ENCODE results near the gene ZKSCAN1. TPM values are rescaled to one million over a fixed set of nuclear protein-coding genes. Genes with fewer than 3 reads are reported as not detected.

Gene ZKSCAN1
- total and polyA plus RNA-seq, 3 donors from 2014 or later: 30.7 to 71.3 (median 65.3) TPM

GRCh38 chr7:99994819-99995218 lies 20.6 kb upstream of the ZKSCAN1 start:
- Histone ChIP-seq H3K36me3 (ENCODE audit: low read depth, missing control alignments) (no peaks in the 10 kb centered on the region), H3K4me3 (no peak overlapping the region), H3K27ac (no peak overlapping the region), H3K27me3 (no peaks in the 10 kb centered on the region), H3K9me3 (no peaks in the 10 kb centered on the region), H3K4me1 (peaks cover 27% of the 10 kb centered on the region)
- intact Hi-C loops (cut with DNase I; ENCODE audit: low total_unique reads): loop anchor here (10.0 kb wide), 1 partner anchor 90 kb away; the partner anchor contains the start of genes COPS6 and ZNF3
- TF ChIP-seq CTCF (IDR thresholded peaks at IDR 0.05): no peak
- no peak for TF ChIP-seq POLR2A (IDR thresholded peaks at IDR 0.05)
- WGBS, 2 donors: 80 to 86% methylated on average over 8 of the region's 8 CpGs
- no peak for DNase-seq

GRCh38 chr7:99996755-99997544 lies 18.4 kb upstream of the ZKSCAN1 start:
- Histone ChIP-seq H3K27ac (peak overlapping the region; percentile 66 to 80), H3K9me3 (no peaks in the 10 kb centered on the region), H3K27me3 (no peaks in the 10 kb centered on the region), H3K4me3 (peak overlapping the region; percentile 56 to 59), H3K4me1 (peaks cover 24% of the 10 kb centered on the region), H3K36me3 (ENCODE audit: low read depth, missing control alignments) (no peaks in the 10 kb centered on the region)
- TF ChIP-seq CTCF (IDR thresholded peaks at IDR 0.05) (no peak), POLR2A (IDR thresholded peaks at IDR 0.05) (no peak)
- 62 to 76% methylated on average over 12 to 15 of the region's 15 CpGs for WGBS, 2 donors
- intact Hi-C loops (cut with DNase I; ENCODE audit: low total_unique reads): loop anchor here (10.0 kb wide), 1 partner anchor 88 kb away; the partner anchor contains the start of genes COPS6 and ZNF3
- DNase-seq: no peak

GRCh38 chr7:99997545-99998137 lies 17.8 kb upstream of the ZKSCAN1 start:
- TF ChIP-seq CTCF (IDR thresholded peaks at IDR 0.05) (peak in 2 of 3 experiments; percentile 26 to 28), POLR2A (IDR thresholded peaks at IDR 0.05) (no peak)
- Histone ChIP-seq H3K4me1 (peaks cover 24% of the 10 kb centered on the region), H3K9me3 (no peaks in the 10 kb centered on the region), H3K4me3 (peak overlapping the region; percentile 56 to 59), H3K36me3 (ENCODE audit: low read depth, missing control alignments) (no peaks in the 10 kb centered on the region), H3K27ac (peak overlapping the region; percentile 66 to 80), H3K27me3 (no peaks in the 10 kb centered on the region)
- WGBS, 2 donors: 3 to 4% methylated on average over 27 to 35 of the region's 35 CpGs
- DNase-seq: peak; percentile 64
- intact Hi-C loops (cut with DNase I; ENCODE audit: low total_unique reads): loop anchor here (10.0 kb wide), 1 partner anchor 87 kb away; the partner anchor contains the start of genes COPS6 and ZNF3

- Histone ChIP-seq H3K27ac (peak overlapping the region; percentile 33 to 56), H3K9me3 (no peaks in the 10 kb centered on the region), H3K4me1 (peaks cover 28% of the 10 kb centered on the region), H3K27me3 (no peaks in the 10 kb centered on the region), H3K36me3 (ENCODE audit: low read depth, missing control alignments) (no peaks in the 10 kb centered on the region), H3K4me3 (no peak overlapping the region)
- TF ChIP-seq POLR2A (IDR thresholded peaks at IDR 0.05) (no peak), CTCF (IDR thresholded peaks at IDR 0.05) (no peak)
- no peak for DNase-seq
- WGBS, 2 donors: 73 to 83% methylated on average over 13 of the region's 13 CpGs
- intact Hi-C loops (cut with DNase I; ENCODE audit: low total_unique reads): no loop called here
Measured at GRCh38 chr7:100000239-100000638, 15.2 kb upstream of the ZKSCAN1 start.

Measured in testis (tissue), 3 donors.